M059J (cell line): ENCODE results near the gene MIEF1. TPM values are rescaled to one million over a fixed set of nuclear protein-coding genes. Genes with fewer than 3 reads are reported as not detected.
"Not testable (repeated sequence)": the region's sequence is repeated elsewhere in the genome, so short reads cannot be mapped to it uniquely, and the experiment has no call there.

Experiments used
- DNase-seq: peaks from one replicate; pipeline ENCODE4 v3.0.0-alpha.2; 2012; ENCODE audit warnings: low read depth
- total RNA-seq: library from RNA; depleted of rRNA; stranded (reverse); fragments of >200 nt; shearing (Covaris generic); gene quantifications from 2 replicates; pipeline ENCODE4 v1.2.3, GENCODE V29; 2014

MIEF1 gene
- total RNA-seq, 1 experiment from 2014 or later = 17.8 TPM

DNA sequence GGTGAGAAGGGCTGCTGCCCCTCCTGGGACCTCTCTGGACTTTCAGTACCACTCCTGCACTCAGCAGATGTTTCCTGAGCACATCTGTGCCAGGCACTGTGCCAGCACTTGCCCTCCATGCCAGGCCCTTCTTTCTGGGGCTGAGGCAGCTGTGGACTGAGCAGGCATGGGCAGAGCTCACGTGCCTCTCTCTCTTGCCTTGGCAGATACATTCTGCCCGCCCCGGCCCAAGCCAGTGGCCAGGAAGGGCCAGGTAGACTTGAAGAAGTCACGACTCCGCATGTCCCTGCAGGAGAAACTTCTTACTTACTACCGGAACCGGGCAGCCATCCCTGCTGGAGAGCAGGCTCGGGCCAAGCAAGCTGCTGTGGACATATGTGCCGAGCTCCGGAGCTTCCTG is 9.9 kb downstream of the MIEF1 start:
- no peak for DNase-seq

DNA sequence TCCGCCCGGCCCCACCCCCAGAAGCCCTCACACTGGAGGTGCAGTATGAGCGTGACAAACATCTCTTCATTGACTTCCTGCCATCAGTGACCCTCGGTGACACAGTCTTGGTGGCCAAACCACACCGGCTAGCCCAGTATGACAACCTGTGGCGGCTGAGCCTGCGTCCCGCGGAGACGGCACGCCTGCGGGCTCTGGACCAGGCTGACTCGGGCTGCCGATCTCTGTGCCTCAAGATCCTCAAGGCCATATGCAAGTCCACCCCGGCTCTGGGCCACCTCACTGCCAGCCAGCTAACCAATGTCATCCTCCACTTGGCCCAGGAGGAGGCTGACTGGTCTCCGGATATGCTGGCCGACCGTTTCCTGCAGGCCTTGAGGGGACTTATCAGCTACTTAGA is 11.7 kb downstream of the MIEF1 start:
- DNase-seq = no peak

DNA sequence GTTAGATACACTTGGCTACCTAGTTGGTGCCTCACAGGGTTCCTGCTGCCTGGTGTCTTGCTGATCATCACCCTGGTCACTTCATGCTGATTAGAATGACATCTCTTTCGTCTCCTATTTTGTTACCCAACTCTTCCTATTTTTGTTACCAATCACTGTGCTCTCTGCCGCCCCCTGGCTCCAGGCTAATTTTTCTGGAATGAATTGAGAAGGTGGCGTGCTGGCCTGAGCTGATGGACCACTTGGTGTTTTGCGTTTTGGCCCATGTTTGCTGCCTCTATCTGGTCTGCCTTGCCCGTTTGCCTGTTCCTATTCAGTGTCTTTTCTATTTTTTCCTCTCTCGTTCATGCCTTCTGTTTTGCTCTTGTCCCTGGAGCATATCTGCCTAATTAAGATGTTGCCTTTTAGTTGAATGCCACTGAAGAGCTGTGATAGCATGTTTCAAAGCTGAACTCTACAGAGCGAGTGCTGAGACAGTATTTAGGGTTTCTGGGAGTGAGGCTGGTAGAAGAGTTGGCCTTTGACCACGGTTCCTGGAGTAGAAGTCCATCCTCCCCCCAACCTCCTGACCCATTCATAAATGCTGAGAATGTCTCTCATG is 12.4 kb downstream of the MIEF1 start:
- DNase-seq = peak; percentile 28

DNA sequence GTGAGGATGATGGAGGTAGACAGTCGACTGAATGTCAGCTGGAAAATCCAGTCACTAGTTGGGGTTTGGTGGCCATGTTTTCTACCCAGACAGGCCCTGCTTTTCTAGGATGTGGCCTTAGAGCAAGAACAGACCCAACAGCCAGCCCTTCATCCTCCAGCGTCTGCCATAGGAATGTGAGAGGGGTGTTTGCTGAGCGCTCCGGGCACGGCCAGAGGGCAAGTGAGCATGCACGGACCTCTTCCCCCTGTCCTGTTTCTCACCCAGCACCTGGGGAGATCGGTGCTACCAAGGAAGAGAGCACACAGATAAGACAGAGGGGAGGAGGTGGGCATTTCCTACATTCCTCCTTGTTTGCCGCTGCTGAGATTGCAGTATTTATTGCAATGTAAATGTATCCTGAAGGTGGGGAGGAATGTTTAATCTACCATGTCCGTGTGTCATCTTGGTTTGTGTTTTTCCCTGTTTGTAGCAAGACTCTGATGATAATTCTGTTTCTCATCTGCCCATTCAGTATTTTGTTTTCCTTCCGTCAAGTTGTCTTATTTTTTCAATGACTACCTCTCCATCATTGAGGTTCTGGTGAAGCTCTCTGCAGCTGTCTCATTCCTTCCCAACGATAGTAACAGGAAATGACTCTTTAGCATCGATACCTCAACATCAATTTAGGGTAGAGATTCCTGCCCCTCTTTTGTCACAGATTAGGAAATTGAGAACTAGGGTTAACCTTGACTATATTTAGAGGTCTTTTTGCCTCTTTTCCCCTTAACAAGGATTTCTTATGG is 13.4 kb downstream of the MIEF1 start:
- DNase-seq = no peak

DNA sequence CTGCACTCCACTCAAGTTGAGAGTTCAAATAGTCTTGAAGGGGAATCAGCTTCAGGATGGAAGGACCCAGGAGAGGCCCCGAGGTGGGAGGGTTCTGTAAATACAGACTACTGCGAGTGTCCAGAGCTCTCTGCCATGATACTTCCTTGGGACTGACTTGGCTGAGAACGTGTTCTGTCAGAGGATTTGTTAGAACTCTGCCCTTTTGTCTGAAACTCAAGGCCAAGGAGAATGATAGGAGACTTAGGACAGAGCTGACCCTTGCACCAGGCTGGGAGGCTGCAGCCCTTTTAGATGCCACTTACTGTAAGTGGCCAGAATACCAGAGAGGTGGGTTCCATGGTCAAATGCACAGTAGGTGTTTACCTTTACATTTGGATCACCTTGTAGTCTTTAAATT is 15.4 kb downstream of the MIEF1 start:
- no peak for DNase-seq

DNA sequence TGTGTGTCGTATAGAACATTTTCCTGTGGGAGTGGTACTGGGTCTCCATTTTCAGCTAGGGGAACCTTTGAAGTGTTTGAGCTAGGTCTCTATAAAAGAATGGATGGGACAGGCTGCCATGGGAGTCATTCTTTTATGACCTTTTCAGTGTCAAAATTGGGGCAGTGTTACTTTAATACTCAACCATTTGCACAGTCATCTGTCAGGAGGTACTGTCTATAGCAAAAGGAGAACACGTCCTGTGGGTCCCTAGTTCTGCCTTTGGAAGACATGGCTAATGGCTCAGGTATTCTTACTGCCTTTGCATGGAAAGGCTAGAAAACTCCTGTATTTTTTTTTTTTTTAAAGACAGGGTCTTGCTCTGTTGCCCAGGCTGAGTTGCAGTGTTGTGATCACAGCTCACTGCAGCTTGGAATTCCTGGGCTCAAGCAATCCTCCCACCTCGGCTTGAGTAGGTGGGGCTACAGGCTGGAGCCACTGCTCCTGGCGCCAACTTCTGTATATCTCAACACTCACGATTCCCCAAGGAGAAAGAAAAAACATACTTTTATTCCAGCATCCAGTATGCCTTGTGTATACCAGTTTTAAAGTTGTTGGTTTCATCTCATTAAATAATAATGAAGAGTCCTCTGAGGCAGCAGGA is 16.2 kb downstream of the MIEF1 start:
- no peak for DNase-seq

DNA sequence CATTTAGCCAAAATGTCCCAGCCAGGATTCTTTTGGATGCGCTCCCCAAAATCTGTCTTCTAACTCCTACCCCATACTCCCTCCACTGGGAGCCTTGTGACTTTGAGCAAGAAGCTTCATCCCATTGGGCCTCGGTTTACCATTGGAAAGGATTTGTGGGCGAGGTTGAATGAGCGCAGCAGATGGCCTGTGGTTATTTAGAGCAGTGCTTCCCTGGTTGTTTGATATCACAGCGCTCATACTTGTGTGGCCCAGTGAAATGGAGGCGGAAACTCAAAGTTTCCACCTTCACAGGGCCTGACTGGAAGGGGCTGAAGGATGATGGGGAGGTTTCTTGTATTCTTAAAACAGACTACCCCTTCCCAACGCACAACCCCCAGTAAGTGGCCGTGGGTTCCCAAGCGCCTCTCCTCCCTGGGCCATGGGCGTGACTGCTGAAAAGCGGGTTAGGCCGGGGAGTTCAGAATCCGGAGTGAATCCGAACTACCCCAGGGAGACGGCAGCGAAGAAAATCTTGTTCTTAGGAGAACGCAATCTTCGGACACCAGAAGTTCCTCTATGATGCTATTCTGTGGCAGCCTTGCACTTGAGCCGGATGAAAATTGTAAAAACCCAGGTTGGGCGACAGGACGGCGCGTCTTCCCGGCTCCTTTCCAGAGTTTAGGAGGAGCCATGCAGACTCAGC is 17.0 kb downstream of the MIEF1 start:
- DNase-seq = no peak

DNA sequence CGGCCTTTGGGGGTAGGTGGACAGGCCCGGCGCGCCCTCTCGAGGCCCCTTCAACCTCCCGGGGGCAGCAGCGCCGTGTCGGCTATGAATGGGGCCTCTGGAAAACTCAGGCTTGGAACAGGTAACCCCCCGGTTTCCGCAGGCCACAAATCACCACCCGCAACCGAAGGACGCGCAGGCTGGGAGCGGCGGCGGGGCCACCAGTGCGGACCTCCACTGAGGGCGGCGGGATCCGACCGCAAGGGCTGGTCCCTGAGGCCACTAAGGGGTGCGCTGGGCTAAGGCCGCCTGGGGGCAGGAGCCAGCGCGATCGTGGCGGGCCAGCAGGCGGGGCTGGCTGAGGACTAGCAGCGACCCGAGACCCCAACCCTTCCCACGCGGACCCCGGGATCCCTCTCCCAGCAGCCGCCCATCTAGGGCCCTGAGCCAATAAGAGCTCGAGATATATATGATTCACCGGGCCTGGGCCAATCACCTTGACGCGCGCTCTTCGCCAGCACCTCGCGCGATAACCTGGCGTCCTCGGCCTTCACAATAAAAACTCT is 17.7 kb downstream of the MIEF1 start:
- DNase-seq = peak; percentile 96

DNA sequence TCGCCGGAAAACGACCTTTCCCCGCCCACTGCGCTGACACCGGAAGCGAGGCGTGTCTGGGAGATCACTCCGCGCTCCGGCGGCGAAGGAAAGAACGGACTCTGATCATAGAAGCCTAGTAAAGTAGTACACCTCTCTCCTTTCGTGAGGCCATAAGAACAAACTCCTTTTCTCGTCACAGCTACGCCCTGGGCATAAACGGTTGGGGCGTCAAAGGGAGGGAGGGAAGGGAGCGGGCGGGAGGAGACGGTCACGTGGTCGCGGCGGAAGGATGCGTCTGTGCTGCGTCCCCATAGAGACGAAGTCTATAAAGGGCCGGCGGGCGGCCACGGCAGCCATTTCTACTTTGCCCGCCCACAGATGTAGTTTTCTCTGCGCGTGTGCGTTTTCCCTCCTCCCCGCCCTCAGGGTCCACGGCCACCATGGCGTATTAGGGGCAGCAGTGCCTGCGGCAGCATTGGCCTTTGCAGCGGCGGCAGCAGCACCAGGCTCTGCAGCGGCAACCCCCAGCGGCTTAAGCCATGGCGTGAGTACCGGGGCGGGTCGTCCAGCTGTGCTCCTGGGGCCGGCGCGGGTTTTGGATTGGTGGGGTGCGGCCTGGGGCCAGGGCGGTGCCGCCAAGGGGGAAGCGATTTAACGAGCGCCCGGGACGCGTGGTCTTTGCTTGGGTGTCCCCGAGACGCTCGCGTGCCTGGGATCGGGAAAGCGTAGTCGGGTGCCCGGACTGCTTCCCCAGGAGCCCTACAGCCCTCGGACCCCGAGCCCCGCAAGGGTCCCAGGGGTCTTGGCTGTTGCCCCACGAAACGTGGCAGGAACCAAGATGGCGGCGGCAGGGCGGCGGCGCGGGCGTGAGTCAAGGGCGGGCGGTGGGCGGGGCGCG is 18.4 kb downstream of the MIEF1 start, which contains the start of gene ATF4:
ATF4 (plus strand) TSS at position 337 of the 880 bp plus-strand sequence. CDS start 884 bp downstream, outside the sequence.
- DNase-seq = no peak

DNA sequence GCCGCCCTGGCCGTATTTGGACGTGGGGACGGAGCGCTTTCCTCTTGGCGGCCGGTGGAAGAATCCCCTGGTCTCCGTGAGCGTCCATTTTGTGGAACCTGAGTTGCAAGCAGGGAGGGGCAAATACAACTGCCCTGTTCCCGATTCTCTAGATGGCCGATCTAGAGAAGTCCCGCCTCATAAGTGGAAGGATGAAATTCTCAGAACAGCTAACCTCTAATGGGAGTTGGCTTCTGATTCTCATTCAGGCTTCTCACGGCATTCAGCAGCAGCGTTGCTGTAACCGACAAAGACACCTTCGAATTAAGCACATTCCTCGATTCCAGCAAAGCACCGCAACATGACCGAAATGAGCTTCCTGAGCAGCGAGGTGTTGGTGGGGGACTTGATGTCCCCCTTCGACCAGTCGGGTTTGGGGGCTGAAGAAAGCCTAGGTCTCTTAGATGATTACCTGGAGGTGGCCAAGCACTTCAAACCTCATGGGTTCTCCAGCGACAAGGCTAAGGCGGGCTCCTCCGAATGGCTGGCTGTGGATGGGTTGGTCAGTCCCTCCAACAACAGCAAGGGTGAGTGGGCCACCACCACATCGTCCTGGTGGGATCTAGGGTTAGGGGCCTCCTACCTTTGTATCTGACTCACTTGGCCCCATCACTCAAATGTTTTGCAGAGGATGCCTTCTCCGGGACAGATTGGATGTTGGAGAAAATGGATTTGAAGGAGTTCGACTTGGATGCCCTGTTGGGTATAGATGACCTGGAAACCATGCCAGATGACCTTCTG is 19.2 kb downstream of the MIEF1 start:
- DNase-seq = peak; percentile 53

DNA sequence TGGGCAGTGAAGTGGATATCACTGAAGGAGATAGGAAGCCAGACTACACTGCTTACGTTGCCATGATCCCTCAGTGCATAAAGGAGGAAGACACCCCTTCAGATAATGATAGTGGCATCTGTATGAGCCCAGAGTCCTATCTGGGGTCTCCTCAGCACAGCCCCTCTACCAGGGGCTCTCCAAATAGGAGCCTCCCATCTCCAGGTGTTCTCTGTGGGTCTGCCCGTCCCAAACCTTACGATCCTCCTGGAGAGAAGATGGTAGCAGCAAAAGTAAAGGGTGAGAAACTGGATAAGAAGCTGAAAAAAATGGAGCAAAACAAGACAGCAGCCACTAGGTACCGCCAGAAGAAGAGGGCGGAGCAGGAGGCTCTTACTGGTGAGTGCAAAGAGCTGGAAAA is 20.0 kb downstream of the MIEF1 start:
- not testable (repeated sequence) for DNase-seq

DNA sequence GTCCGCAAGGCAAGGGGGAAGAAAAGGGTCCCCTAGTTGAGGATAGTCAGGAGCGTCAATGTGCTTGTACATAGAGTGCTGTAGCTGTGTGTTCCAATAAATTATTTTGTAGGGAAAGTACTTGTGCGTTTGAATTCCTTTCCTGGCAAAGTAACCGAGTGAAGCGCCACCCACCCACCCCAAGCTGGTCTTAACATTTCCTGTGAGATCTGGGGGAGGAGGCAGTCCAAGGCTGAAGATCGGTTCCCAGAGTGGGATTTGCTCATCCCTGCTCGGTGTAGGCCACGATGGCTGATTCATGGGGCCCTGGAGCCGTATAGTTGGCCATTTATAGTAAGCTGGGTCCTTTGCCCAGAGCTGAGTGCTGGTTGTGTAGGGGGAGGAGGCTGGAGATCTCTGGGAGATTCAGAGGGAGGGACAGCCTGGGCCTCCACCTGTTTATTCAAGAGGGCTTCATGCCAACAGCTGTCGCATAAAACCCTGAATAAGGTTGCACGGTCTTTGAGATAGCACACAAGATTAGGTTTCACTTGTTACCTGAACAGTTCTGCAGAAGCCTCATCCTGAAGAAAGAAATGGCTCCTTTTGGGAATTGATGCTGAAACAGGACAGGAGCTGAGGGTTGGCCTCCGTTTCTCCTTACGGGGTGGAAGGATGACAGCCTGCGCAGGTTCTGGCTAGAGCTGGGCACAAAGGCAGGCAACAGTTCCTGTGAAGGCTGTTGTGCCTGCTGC is 20.6 kb downstream of the MIEF1 start:
- DNase-seq = peak; percentile 57

DNA sequence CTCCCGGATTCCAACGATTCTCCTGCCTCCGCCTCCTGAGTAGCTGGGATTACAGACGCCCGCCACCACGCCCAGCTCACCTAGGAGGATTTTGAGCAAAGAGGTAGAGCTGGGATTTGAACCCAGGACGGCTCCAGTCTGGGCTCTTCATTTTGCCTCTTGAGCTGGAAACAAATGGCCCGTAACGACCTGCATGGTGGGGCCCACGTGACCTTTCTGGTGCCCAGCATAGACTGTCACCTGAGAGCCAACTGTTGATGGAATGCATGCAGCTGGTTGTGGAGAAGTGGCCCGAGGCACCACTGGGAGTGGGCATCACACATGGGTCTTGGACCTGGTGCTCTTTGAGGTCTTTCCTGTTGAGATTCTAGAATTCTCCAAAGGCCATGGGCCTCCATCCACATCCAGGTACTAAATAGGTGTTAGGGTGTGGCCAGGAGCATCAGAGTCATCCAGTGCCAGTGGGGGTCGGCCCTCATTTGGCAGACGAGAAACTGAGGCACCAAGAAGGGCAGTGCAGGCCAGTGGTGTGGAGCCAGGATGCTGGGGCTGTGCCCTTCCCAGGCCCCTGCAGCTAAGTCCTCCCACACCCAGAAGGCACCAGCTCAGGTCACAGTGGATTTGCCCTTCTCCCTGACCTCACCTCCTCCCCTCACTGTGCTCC is 22.1 kb downstream of the MIEF1 start:
- peak; percentile 21 for DNase-seq

DNA sequence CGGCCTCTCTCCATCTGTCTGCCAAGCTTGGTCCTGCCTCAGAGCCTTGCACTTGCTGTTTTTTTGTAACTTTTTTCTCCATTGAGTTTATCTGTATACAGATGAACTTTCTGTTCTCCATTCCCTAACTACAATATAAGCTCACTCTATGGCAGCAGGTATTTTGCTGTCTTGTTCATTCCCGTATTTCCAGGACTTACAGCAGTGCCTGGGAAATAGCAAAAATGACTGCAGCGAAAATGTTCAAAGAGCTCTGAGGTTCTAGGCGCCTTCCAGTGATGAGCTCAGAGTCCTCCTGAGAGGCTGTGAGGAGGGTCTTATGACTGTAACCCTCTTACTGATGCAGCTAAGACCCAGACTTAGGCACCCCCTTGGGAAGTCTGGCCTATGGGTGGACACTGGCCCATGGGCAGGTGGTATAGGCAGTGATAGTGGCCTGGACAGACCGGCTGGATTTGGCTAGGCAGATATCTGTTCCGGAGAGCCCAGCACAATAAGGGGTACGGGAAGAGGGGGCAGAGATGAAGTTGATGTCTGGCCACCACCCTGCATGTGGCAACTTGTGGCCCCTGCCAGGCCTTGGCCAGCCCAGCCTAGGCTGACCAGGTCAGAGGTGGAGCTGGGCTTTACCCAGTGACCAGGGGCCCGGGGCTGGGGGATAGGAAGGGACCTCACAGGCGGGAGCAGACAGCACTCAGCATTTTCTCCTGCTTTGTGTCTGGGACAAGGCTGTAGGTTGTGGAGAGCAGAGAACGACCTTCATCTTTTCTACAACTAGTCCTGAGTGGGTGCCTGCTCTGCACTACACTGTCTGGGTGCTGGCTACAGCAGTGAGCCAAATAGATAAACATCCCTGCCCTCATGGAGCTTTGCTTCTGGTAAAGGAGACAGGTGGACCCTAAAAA is 22.9 kb downstream of the MIEF1 start:
- DNase-seq = peak; percentile 43

DNA sequence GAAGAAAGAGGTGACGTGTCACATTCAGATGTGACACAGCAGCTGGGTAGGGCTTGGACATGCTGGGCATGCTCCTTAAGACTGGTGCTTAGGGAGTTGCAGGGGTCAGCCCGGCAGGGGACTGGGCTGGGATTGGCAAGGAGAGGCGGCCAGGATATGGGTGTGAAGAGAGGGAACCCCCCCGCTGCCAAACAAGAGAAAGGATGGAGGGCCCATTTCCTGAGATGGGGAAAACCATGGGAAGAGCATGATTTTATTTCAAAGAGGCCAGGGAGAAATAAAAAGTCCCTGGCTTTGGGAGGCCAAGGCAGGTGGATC is 23.5 kb downstream of the MIEF1 start:
- DNase-seq = no peak

DNA sequence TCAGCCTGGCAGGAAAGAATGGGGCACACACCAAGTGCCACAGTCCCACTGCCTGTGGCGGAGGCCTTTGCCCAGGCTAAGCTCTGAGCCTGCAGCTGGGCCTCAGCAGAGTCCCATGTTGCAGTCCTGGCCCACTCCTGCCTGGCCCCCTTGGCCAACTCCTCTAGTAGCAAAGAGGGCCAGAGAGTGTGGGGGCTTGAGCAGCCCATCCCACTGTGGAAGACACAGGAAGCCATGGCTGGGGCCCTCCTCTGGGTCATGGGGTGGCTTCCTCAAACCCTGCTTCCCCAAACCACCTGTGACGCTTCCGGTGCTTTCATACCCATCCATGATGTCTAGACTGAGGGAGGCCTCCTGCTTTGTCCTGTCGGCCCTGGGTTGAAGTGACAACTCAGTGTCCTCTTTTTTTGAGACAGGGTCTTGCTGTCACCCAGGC is 24.7 kb downstream of the MIEF1 start:
- no peak for DNase-seq

DNA sequence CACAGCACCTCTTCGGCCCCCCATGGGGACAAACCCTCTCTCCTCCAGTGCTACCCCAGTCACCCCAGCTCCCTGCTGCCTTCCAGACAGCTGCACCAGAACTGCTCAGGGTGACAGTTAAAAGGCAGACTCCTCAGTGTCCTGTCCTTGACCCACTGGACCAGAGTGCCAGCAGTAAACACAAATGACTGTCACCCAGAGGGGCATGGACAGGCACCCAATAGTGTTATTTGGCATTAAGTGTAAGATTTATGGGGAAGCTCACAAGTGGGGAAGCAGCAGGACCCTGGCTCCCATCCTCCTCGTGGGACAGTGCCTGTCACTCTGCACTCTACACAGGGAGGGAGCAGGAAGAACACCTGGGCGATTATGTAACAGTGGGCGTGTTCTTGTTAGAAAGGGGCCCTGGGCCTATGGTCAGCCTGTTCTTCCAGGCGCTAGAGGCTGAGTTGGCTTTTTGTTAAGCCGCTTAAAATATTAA is 25.4 kb downstream of the MIEF1 start:
- DNase-seq = peak; percentile 33
